Hepatocyte (in vitro differentiated cells): Measurements from ENCODE around the gene USP49. TPM values are rescaled to one million over a fixed set of nuclear protein-coding genes. Genes with fewer than 3 reads are reported as not detected.

ENCODE experiments used
- DNase-seq: peaks from one replicate; pipeline ENCODE4 v3.0.0-alpha.2; 2016; ENCODE audit warnings: low spot score
- H2AFZ ChIP-seq: fragments of 200-600 bp; sonication (generic); 2 replicates; pipeline ENCODE4 v1.6.0; 2016; ENCODE audit warnings: antibody characterized with exemption, mild to moderate bottlenecking
- H3K27ac ChIP-seq: fragments of 200-600 bp; sonication (generic); 2 replicates; pipeline ENCODE4 v1.5.1; 2016; ENCODE audit warnings: mild to moderate bottlenecking
- H3K27me3 ChIP-seq: fragments of 200-600 bp; sonication (generic); 2 replicates; pipeline ENCODE4 v1.6.1; 2016
- H3K36me3 ChIP-seq: fragments of 200-600 bp; sonication (generic); replicated peaks from 2 replicates; pipeline ENCODE4 v1.5.1; 2016; ENCODE audit warnings: low read depth; ENCODE audit not compliant: insufficient read depth
- H3K4me1 ChIP-seq: fragments of 200-600 bp; sonication (generic); 2 replicates; pipeline ENCODE4 v1.5.1; 2016; ENCODE audit warnings: mild to moderate bottlenecking, moderate library complexity; ENCODE audit not compliant: insufficient read depth
- H3K4me2 ChIP-seq: fragments of 200-600 bp; sonication (generic); 2 replicates; pipeline ENCODE4 v1.6.0; 2016
- H3K4me3 ChIP-seq: fragments of 200-600 bp; sonication (generic); 2 replicates; pipeline ENCODE4 v1.5.1; 2016; ENCODE audit warnings: mild to moderate bottlenecking
- H3K79me2 ChIP-seq: fragments of 200-600 bp; sonication (generic); 2 replicates; pipeline ENCODE4 v1.6.0; 2017; ENCODE audit warnings: mild to moderate bottlenecking
- H3K9me2 ChIP-seq: fragments of 200-600 bp; sonication (generic); replicated peaks from 2 replicates; pipeline ENCODE4 v1.6.0; 2017; ENCODE audit warnings: mild to moderate bottlenecking; ENCODE audit not compliant: insufficient read depth
- H3K9me3 ChIP-seq: fragments of 200-600 bp; sonication (generic); 2 replicates; pipeline ENCODE4 v1.5.1; 2016; ENCODE audit warnings: low read depth, mild to moderate bottlenecking
- H4K20me1 ChIP-seq: fragments of 200-600 bp; sonication (generic); 2 replicates; pipeline ENCODE4 v1.6.0; 2016; ENCODE audit warnings: mild to moderate bottlenecking; ENCODE audit not compliant: insufficient read depth, poor library complexity, severe bottlenecking
- CTCF ChIP-seq: fragments of 200-600 bp; sonication (generic); IDR thresholded peaks from 2 replicates; pipeline ENCODE4 v1.5.1; 2016; ENCODE audit warnings: antibody characterized with exemption, mild to moderate bottlenecking; ENCODE audit not compliant: poor library complexity
- EZH2 ChIP-seq: fragments of 200-600 bp; sonication (generic); IDR thresholded peaks from 2 replicates; pipeline ENCODE4 v1.6.1; 2016; ENCODE audit warnings: antibody characterized with exemption, mild to moderate bottlenecking, borderline replicate concordance
- EZH2phosphoT487 ChIP-seq: fragments of 200-600 bp; sonication (generic); IDR thresholded peaks from one replicate; pipeline ENCODE4 v1.6.1; 2018; ENCODE audit warnings: antibody characterized with exemption, mild to moderate bottlenecking, low read depth, moderate library complexity; ENCODE audit not compliant: unreplicated experiment, severe bottlenecking
- WGBS: methylation state at CpG from one replicate; pipeline ENCODE4 v1.1.6; 2016; ENCODE audit warnings: low lambda C conversion rate; ENCODE audit errors: missing lambda C conversion rate; 5-methylcytosine and 5-hydroxymethylcytosine counted together
- polyA plus RNA-seq: library from polyadenylated mRNA; unstranded; fragments of >200 nt; fragmentation: Nextera tagmentation; extraction: Ambion mirVana; gene quantifications from 2 replicates; pipeline ENCODE4 v1.2.1, GENCODE V29; 2016
- total RNA-seq: library from RNA; depleted of rRNA; stranded (reverse); fragments of >200 nt; gene quantifications from 2 replicates; pipeline ENCODE4 v1.2.3, GENCODE V29; 2014

Gene USP49
- total and polyA plus RNA-seq, 2 experiments from 2014 or later, result 1.0 to 2.4 TPM

DNA sequence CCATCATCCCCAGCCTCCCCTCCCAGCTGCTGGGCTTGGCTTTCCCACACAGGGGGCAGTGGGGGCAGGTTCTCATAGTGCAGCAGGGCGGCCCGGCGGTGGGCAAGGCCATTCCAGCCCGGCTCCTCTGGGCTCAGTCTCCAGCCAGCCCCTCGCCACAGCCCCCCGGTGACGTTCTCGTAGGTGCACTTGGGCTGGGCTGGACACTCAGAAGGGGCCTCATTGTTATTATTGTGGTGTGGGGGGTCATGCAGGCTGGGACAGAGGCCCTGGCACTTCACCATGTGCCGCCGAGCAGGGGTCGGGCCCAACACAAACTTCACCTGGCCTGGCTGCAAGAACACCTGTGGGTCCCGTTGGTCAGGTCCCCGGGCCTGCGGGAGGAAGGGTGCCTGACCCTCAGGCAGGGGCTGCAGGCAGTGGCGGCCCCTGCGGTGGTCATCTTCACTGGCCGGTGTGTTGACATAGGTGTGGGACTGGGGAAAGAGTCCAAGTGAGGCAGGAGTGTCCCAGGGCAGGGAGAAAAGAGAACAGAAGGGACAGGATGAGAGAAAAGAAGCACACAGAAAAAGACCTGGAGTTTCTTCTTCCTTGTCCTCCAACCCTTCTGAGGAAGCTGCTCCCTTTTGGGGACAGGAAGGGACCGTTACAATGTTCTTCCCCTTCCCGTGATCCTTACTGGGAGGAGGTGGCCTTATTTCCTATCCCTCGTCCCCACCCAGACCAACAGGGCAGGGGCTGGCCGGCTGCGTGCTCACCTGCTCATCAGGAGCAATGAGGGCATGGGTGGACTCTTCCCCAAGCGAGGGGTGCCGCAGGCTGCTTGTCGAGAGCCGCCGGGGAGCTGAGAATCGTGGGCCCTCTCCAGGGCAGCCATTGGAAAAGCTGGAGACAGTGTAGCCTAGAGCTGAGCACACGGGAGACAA lies 123.9 kb downstream of the USP49 start:
- H3K4me1 ChIP-seq, result peaks cover 27% of the 10 kb centered on the region
- no peak for DNase-seq
- no peaks in the 10 kb centered on the region for H3K9me3 ChIP-seq
- no peak overlapping the region for H2AFZ ChIP-seq
- no peaks in the 10 kb centered on the region for H3K79me2 ChIP-seq
- no peaks in the 10 kb centered on the region for H3K9me2 ChIP-seq
- H3K27me3 ChIP-seq, result no peaks in the 10 kb centered on the region
- H3K4me2 ChIP-seq, result no peak overlapping the region
- TF ChIP-seq CTCF (no peak), EZH2phosphoT487 (no peak), EZH2 (no peak)
- H3K4me3 ChIP-seq, result no peak overlapping the region
- H3K27ac ChIP-seq, result no peak overlapping the region
- WGBS, result 96% methylated on average over 29 of the region's 29 CpGs
- H3K36me3 ChIP-seq, result no peaks in the 10 kb centered on the region
- H4K20me1 ChIP-seq, result no peaks in the 10 kb centered on the region

GRCh38 chr6:41770381-41771057 lies 124.7 kb downstream of the USP49 start:
- Histone ChIP-seq H3K4me2 (no peak overlapping the region), H3K9me3 (no peaks in the 10 kb centered on the region), H3K27ac (no peak overlapping the region), H3K4me1 (peaks cover 27% of the 10 kb centered on the region), H3K9me2 (no peaks in the 10 kb centered on the region), H3K79me2 (no peaks in the 10 kb centered on the region), H3K4me3 (no peak overlapping the region), H3K27me3 (no peaks in the 10 kb centered on the region), H4K20me1 (no peaks in the 10 kb centered on the region), H3K36me3 (no peaks in the 10 kb centered on the region), H2AFZ (no peak overlapping the region)
- TF ChIP-seq EZH2, result no peak
- no peak for TF ChIP-seq EZH2phosphoT487
- TF ChIP-seq CTCF, result no peak
- DNase-seq, result no peak
- WGBS, result 97% methylated on average over 25 of the region's 30 CpGs

DNA sequence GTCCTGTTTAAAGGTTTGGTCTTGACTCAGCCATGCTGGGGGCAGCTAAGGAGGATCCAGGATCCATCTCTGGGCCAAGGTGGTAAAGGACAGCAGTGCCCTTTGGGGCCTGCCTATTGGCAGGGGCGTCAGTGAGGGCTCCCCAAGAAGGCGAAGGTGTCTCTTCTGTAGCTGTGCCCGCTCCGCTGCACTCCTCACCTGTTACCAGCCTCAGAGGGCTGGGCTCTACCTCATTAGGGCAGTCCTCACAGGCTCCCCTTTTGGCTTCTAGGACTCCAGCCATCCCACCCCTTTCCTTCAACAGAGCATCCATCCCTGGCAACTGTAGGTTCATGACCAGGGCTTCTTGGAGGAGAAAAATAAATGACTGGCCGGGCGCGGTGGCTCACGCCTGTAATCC lies 125.8 kb downstream of the USP49 start:
- Histone ChIP-seq H2AFZ (no peak overlapping the region), H3K9me2 (no peaks in the 10 kb centered on the region), H3K79me2 (no peaks in the 10 kb centered on the region), H3K36me3 (no peaks in the 10 kb centered on the region), H3K9me3 (no peaks in the 10 kb centered on the region), H3K27me3 (no peaks in the 10 kb centered on the region), H3K27ac (peak overlapping the region; percentile 91), H3K4me1 (peaks cover 27% of the 10 kb centered on the region), H3K4me3 (no peak overlapping the region), H4K20me1 (no peaks in the 10 kb centered on the region), H3K4me2 (no peak overlapping the region)
- DNase-seq, result no peak
- TF ChIP-seq EZH2 (no peak), CTCF (no peak), EZH2phosphoT487 (no peak)
- WGBS, result 96% methylated on average over 8 of the region's 8 CpGs
